GM12891 (cell line): ENCODE results near the gene EHBP1.

Experiments
- POLR2A ChIP-seq: IDR thresholded peaks from 2 replicates; pipeline ENCODE4 v1.6.1; 2011; ENCODE audit warnings: low read depth, low read length, control low read depth
- POLR2AphosphoS5 ChIP-seq: IDR thresholded peaks from 2 replicates; pipeline ENCODE4 v1.6.1; 2011; ENCODE audit warnings: low read depth, low read length, control low read depth

GRCh38 chr2:62794791-62795190, 89.3 kb downstream of the EHBP1 start:
- no peak for TF ChIP-seq POLR2A
- no peak for TF ChIP-seq POLR2AphosphoS5
